NT2/D1 (cell line): ENCODE data around the gene FAM234A.

ENCODE experiments used
- DNase-seq: peaks from one replicate; pipeline ENCODE4 v3.0.0-alpha.2; 2011; ENCODE audit warnings: low read depth, low spot score
- H3K27me3 ChIP-seq: 2 replicates; pipeline ENCODE4 v1.6.0; 2011; ENCODE audit warnings: mild to moderate bottlenecking; ENCODE audit not compliant: insufficient read length, insufficient read depth
- H3K36me3 ChIP-seq: 2 replicates; pipeline ENCODE4 v1.6.1; 2011; ENCODE audit warnings: mild to moderate bottlenecking, low read length, mixed read lengths; ENCODE audit not compliant: insufficient read depth, insufficient read length
- H3K4me1 ChIP-seq: 2 replicates; pipeline ENCODE4 v1.5.1; 2011; ENCODE audit not compliant: insufficient read depth, insufficient read length
- H3K4me3 ChIP-seq: 2 replicates; pipeline ENCODE4 v1.5.1; 2011; ENCODE audit warnings: low read depth; ENCODE audit not compliant: insufficient read length
- H3K9ac ChIP-seq: 2 replicates; pipeline ENCODE4 v1.6.0; 2011; ENCODE audit warnings: low read depth; ENCODE audit not compliant: insufficient read length
- H3K9me3 ChIP-seq: 2 replicates; pipeline ENCODE4 v1.5.1; 2011; ENCODE audit warnings: mild to moderate bottlenecking, low read length; ENCODE audit not compliant: insufficient read depth
- SUZ12 ChIP-seq: IDR thresholded peaks from 2 replicates; pipeline ENCODE4 v1.6.1; 2011; ENCODE audit not compliant: insufficient read length, insufficient read depth; ENCODE audit errors: extremely low read depth
- YY1 ChIP-seq: IDR thresholded peaks from 2 replicates; pipeline ENCODE4 v1.6.1; 2011; ENCODE audit not compliant: insufficient read length, insufficient read depth
- ZNF274 ChIP-seq: IDR thresholded peaks from 2 replicates; pipeline ENCODE4 v1.6.1; 2011; ENCODE audit warnings: mild to moderate bottlenecking, low read depth, low read length

Gene FAM234A

GRCh38 chr16:234468-235305 is at the start of gene FAM234A:
Gene FAM234A, plus strand, starts transcription at chr16:234821. Its CDS starts 19,593 bp downstream, at chr16:254414.
- DNase-seq: peak; percentile 95
- Histone ChIP-seq H3K4me1 (peaks cover 7% of the 10 kb centered on the region), H3K36me3 (peaks cover 11% of the 10 kb centered on the region), H3K9ac (peak within 1 kb of the TSS; percentile 96), H3K4me3 (peak within 1 kb of the TSS; percentile 85), H3K27me3 (no peaks in the 10 kb centered on the region), H3K9me3 (no peaks in the 10 kb centered on the region)
- TF ChIP-seq SUZ12 (no peak), YY1 (no peak), ZNF274 (no peak)

GRCh38 chr16:185213-185612 is 49.4 kb upstream of the FAM234A start:
- DNase-seq: no peak
- H3K9me3 ChIP-seq: no peaks in the 10 kb centered on the region
- H3K4me1 ChIP-seq: peaks cover 4% of the 10 kb centered on the region
- no peak overlapping the region for H3K9ac ChIP-seq
- H3K27me3 ChIP-seq: peaks cover 2% of the 10 kb centered on the region
- H3K4me3 ChIP-seq: no peak overlapping the region
- TF ChIP-seq SUZ12 (no peak), ZNF274 (no peak), YY1 (no peak)
- H3K36me3 ChIP-seq: peaks cover 61% of the 10 kb centered on the region

- H3K9me3 ChIP-seq: no peaks in the 10 kb centered on the region
- no peak for DNase-seq
- H3K4me3 ChIP-seq: no peak overlapping the region
- peaks cover 4% of the 10 kb centered on the region for H3K4me1 ChIP-seq
- peaks cover 65% of the 10 kb centered on the region for H3K36me3 ChIP-seq
- no peak overlapping the region for H3K9ac ChIP-seq
- no peak for TF ChIP-seq SUZ12
- no peak for TF ChIP-seq YY1
- no peak for TF ChIP-seq ZNF274
- H3K27me3 ChIP-seq: no peaks in the 10 kb centered on the region
Measured at GRCh38 chr16:185691-186090, 48.9 kb upstream of the FAM234A start.

GRCh38 chr16:187330-187729 is 47.3 kb upstream of the FAM234A start:
- H3K4me3 ChIP-seq: no peak overlapping the region
- TF ChIP-seq YY1 (no peak), SUZ12 (no peak), ZNF274 (no peak)
- H3K4me1 ChIP-seq: peaks cover 2% of the 10 kb centered on the region
- H3K27me3 ChIP-seq: no peaks in the 10 kb centered on the region
- H3K9ac ChIP-seq: no peak overlapping the region
- DNase-seq: no peak
- peaks cover 78% of the 10 kb centered on the region for H3K36me3 ChIP-seq
- no peaks in the 10 kb centered on the region for H3K9me3 ChIP-seq

GRCh38 chr16:188674-189073 is 45.9 kb upstream of the FAM234A start:
- Histone ChIP-seq H3K9me3 (no peaks in the 10 kb centered on the region), H3K27me3 (no peaks in the 10 kb centered on the region), H3K9ac (no peak overlapping the region), H3K4me1 (peaks cover 2% of the 10 kb centered on the region), H3K36me3 (peaks cover 83% of the 10 kb centered on the region), H3K4me3 (no peak overlapping the region)
- DNase-seq: no peak
- TF ChIP-seq SUZ12: no peak
- no peak for TF ChIP-seq ZNF274

GRCh38 chr16:189604-190186 is 44.9 kb upstream of the FAM234A start:
- no peak for DNase-seq
- Histone ChIP-seq H3K9me3 (no peaks in the 10 kb centered on the region), H3K4me1 (no peaks in the 10 kb centered on the region), H3K9ac (no peak overlapping the region), H3K4me3 (no peak overlapping the region), H3K27me3 (no peaks in the 10 kb centered on the region), H3K36me3 (peaks cover 84% of the 10 kb centered on the region)
- TF ChIP-seq SUZ12 (no peak), ZNF274 (no peak), YY1 (no peak)

GRCh38 chr16:191831-192230 is 42.8 kb upstream of the FAM234A start:
- H3K9ac ChIP-seq: no peak overlapping the region
- no peak overlapping the region for H3K4me3 ChIP-seq
- peaks cover 93% of the 10 kb centered on the region for H3K36me3 ChIP-seq
- TF ChIP-seq SUZ12 (no peak), ZNF274 (no peak), YY1 (no peak)
- DNase-seq: no peak
- H3K9me3 ChIP-seq: no peaks in the 10 kb centered on the region
- H3K27me3 ChIP-seq: no peaks in the 10 kb centered on the region
- no peaks in the 10 kb centered on the region for H3K4me1 ChIP-seq
